B cell (primary cell): ENCODE results near the gene SLC25A21. TPM values are rescaled to one million over a fixed set of nuclear protein-coding genes. Genes with fewer than 3 reads are reported as not detected.

Experiments used
- ATAC-seq: fragments of 200-7000 bp; cut with Tn5 transposase; one replicate; pipeline ENCODE4 v1.10.0; 2021; ENCODE audit warnings: low read depth, mild to moderate bottlenecking, moderate number of reproducible peaks, moderate library complexity
- CTCF ChIA-PET: fragments of 350-600 bp; sonication (Branson Sonifier 250); formaldehyde crosslinking; loops from one replicate; lab custom pipeline; 2021; ENCODE audit warnings: antibody characterized with exemption, inconsistent platforms; lab: Charles Lee
- POLR2A ChIA-PET: fragments of 350-600 bp; sonication (Branson Sonifier 250); formaldehyde crosslinking; loops from one replicate; lab custom pipeline; 2021; ENCODE audit warnings: antibody characterized with exemption; lab: Charles Lee
- DNase-seq: peaks from one replicate; pipeline ENCODE4 v3.0.0; 2013
- H2AFZ ChIP-seq: 2 replicates; pipeline ENCODE4 v1.6.1; 2012; ENCODE audit warnings: mild to moderate bottlenecking, low read depth, low read length; ENCODE audit not compliant: insufficient read depth, poor library complexity, severe bottlenecking
- H3K27ac ChIP-seq, 2 donors: 1 replicate in 1 of 2; 2 replicates in 1 of 2; pipeline ENCODE4 v1.5.1; 2012 to 2013; ENCODE audit warnings: low read length in 2 of 2, mild to moderate bottlenecking in 2 of 2, moderate library complexity in 1 of 2
- H3K27me3 ChIP-seq, 4 experiments: fragments of 200-600 bp in 1 of 4; sonication (generic) in 1 of 4; replicated peaks in 1 of 4; 1 replicate in 2 of 4; 2 replicates in 2 of 4; pipeline versions ENCODE4 v1.6.1 to v1.7.0; 2013 to 2016; ENCODE audit warnings: low read length in 3 of 4, mild to moderate bottlenecking in 2 of 4, mixed read lengths in 1 of 4, moderate library complexity in 1 of 4; ENCODE audit not compliant: insufficient read depth in 4 of 4, control insufficient read depth in 3 of 4; ENCODE audit errors: control extremely low read depth in 1 of 4
- H3K36me3 ChIP-seq, 2 experiments: replicated peaks in 1 of 2; 1 replicate in 1 of 2; 2 replicates in 1 of 2; pipeline versions ENCODE4 v1.6.1 to v1.7.1; 2013; ENCODE audit warnings: low read length in 1 of 2; ENCODE audit not compliant: insufficient read depth in 2 of 2, control insufficient read depth in 1 of 2; ENCODE audit errors: control extremely low read depth in 1 of 2, extremely low read depth in 1 of 2
- H3K4me1 ChIP-seq, 2 donors: fragments of 200-600 bp in 1 of 2; sonication (generic) in 1 of 2; 1 replicate in 1 of 2; 2 replicates in 1 of 2; pipeline versions ENCODE4 v1.5.1 to v1.6.1; 2013 to 2017; ENCODE audit warnings: low read length in 2 of 2; ENCODE audit not compliant: control insufficient read depth in 2 of 2, insufficient read depth in 2 of 2
- H3K4me2 ChIP-seq: replicated peaks from 2 replicates; pipeline ENCODE3; 2012; ENCODE audit warnings: mild to moderate bottlenecking, low read depth, low read length; ENCODE audit not compliant: poor library complexity, severe bottlenecking
- H3K4me3 ChIP-seq, 5 experiments: fragments of 200-600 bp in 1 of 5; sonication (generic) in 1 of 5; 1 replicate in 3 of 5; 2 replicates in 2 of 5; pipeline versions ENCODE4 v1.5.1 to v1.7.0; 2011 to 2016; ENCODE audit warnings: low read length in 4 of 5, mild to moderate bottlenecking in 4 of 5, low read depth in 2 of 5, control low read depth in 1 of 5, moderate library complexity in 1 of 5; ENCODE audit not compliant: insufficient read depth in 1 of 5; ENCODE audit errors: control extremely low read depth in 1 of 5, extremely low read depth in 1 of 5
- H3K79me2 ChIP-seq: fragments of 200-600 bp; sonication (generic); one replicate; pipeline ENCODE4 v1.6.0; 2016; ENCODE audit warnings: low read length; ENCODE audit not compliant: control insufficient read depth, insufficient read depth
- H3K9ac ChIP-seq: fragments of 200-600 bp; sonication (generic); 2 replicates; pipeline ENCODE4 v1.6.1; 2017; ENCODE audit warnings: mild to moderate bottlenecking, low read length, moderate library complexity
- H3K9me3 ChIP-seq, 3 donors: one replicate each; pipeline versions ENCODE4 v1.6.1 to v1.7.1; 2013; ENCODE audit warnings: low read length in 2 of 3; ENCODE audit not compliant: control insufficient read depth in 2 of 3, insufficient read depth in 1 of 3; ENCODE audit errors: control extremely low read depth in 1 of 3
- H4K20me1 ChIP-seq: 2 replicates; pipeline ENCODE4 v1.6.0; 2012; ENCODE audit warnings: mild to moderate bottlenecking, low read length; ENCODE audit not compliant: insufficient read depth, control insufficient read depth, poor library complexity, severe bottlenecking
- H3K27ac Mint-ChIP-seq: one replicate; pipeline ENCODE4 v1.8.0; 2021; ENCODE audit warnings: mixed read lengths
- H3K27me3 Mint-ChIP-seq: one replicate; pipeline ENCODE4 v1.8.0; 2021; ENCODE audit warnings: mixed read lengths
- H3K4me1 Mint-ChIP-seq: one replicate; pipeline ENCODE4 v1.8.0; 2021; ENCODE audit warnings: mixed read lengths
- H3K4me3 Mint-ChIP-seq: one replicate; pipeline ENCODE4 v1.8.0; 2021; ENCODE audit warnings: mixed read lengths
- H3K9me3 Mint-ChIP-seq: one replicate; pipeline ENCODE4 v1.8.0; 2022; ENCODE audit warnings: mixed read lengths; ENCODE audit not compliant: insufficient read depth
- EZH2 ChIP-seq: IDR thresholded peaks from 2 replicates; pipeline ENCODE4 v1.6.1; 2012; ENCODE audit warnings: borderline replicate concordance, low read depth, mild to moderate bottlenecking, moderate library complexity, low read length; ENCODE audit not compliant: insufficient read depth, poor library complexity, severe bottlenecking
- WGBS: methylation state at CpG from one replicate; pipeline ENCODE4 v1.1.5; 2013; ENCODE audit warnings: missing lambda C conversion rate; ENCODE audit not compliant: insufficient coverage; 5-methylcytosine and 5-hydroxymethylcytosine counted together
- intact Hi-C: fragments of 100-400 bp; cut with micrococcal nuclease; formaldehyde crosslinking; loops from one replicate; pipeline ENCODE4 v1.10.0; 2022
- polyA plus RNA-seq: library from polyadenylated mRNA; depleted of rRNA; stranded (reverse); fragments of >200 nt; gene quantifications from 2 replicates; pipeline ENCODE4 v1.2.3, GENCODE V29; 2012
- total RNA-seq, 2 donors: library from RNA; stranded (reverse); fragments of 120-200 nt in 1 of 2; gene quantifications; 1 replicate in 1 of 2; 2 replicates in 1 of 2; pipeline versions ENCODE4 v1.2.3 to v1.2.4, GENCODE V29; 2013 to 2022
- TF ChIP-seq, protein P1 (sequence below): fragments of 200-600 bp; IDR thresholded peaks from one replicate; pipeline ENCODE4 v1.8.0; 2022; ENCODE audit warnings: antibody characterized with exemption, mild to moderate bottlenecking

Gene SLC25A21
- total and polyA plus RNA-seq, 2 donors (not counting 1 experiment from before 2014, with no cell fraction given): not detected

DNA sequence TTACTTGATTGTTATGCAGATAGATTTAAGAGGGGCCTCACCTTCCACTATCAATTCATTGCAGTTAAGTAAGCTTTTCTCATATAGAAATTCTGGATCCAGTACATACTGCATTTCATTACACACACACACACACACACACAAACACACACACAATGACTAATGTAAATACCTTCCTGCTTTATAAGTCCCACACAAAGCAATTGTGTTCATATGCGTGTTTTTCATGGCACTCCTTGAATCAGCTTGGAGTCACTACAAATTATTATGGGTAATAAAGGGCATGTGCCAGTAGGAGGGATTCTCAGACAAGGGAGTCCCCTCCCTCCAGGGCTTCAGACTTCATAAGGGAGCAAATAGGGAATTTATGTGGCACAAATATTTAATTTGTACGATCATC, 29.9 kb upstream of the SLC25A21 start:
- Histone ChIP-seq H3K4me1 (peaks cover 0 to 3% of the 10 kb centered on the region in 2 donors), H3K9ac (no peak overlapping the region), H3K27ac (no peak overlapping the region), H2AFZ (no peak overlapping the region), H3K4me2 (no peak overlapping the region), H4K20me1 (no peaks in the 10 kb centered on the region), H3K27me3 (peaks cover 0 to 8% (median 0%) of the 10 kb centered on the region in 4 experiments), H3K4me3 (no peak overlapping the region), H3K9me3 (peaks cover 0 to 19% (median 11%) of the 10 kb centered on the region in 3 donors), H3K36me3 (no peaks in the 10 kb centered on the region), H3K79me2 (no peaks in the 10 kb centered on the region)
- Mint-ChIP-seq H3K9me3 (peaks cover 4% of the 10 kb centered on the region), H3K4me1 (peaks cover 10% of the 10 kb centered on the region), H3K27ac (no peak overlapping the region), H3K27me3 (peaks cover 12% of the 10 kb centered on the region), H3K4me3 (no peak overlapping the region)
- DNase-seq (no peak), ATAC-seq (no peak)
- ChIA-PET CTCF (no interaction called here), POLR2A (no interaction called here)
- intact Hi-C loops: no loop called here
- no CpG with 5 or more reads among the region's 2 CpGs for WGBS
- TF ChIP-seq EZH2: no peak

DNA sequence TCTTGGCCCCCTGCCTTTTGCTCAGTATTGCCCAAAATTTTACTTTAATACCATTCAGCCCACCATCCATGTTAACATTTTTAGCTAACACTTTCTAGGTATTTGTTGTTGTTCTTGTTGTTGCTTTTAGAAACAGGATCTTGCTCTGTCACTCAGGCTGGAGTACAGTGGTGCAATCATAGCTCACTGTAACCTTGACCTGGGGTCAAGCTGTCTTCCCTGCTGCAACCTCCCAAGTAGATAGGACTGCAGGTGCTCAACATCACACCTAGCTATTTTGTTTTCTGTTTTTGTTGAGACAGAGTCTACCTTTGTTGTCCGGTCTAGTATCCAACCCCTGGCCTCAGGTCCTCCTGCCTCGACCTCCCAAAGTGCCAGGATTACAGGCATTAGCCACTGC, 29.3 kb upstream of the SLC25A21 start:
- POLR2A ChIA-PET: no interaction called here
- intact Hi-C loops: no loop called here
- no CpG with 5 or more reads among the region's 2 CpGs for WGBS
- H3K79me2 ChIP-seq: no peaks in the 10 kb centered on the region
- Mint-ChIP-seq H3K27me3 (peaks cover 14% of the 10 kb centered on the region), H3K4me3 (no peak overlapping the region), H3K4me1 (peaks cover 13% of the 10 kb centered on the region), H3K27ac (no peak overlapping the region), H3K9me3 (peaks cover 4% of the 10 kb centered on the region)
- H4K20me1 ChIP-seq: no peaks in the 10 kb centered on the region
- CTCF ChIA-PET: no interaction called here
- ATAC-seq: no peak
- peaks cover 0 to 3% of the 10 kb centered on the region in 2 donors for H3K4me1 ChIP-seq
- no peak for DNase-seq
- H3K4me2 ChIP-seq: no peak overlapping the region
- no peak overlapping the region for H3K27ac ChIP-seq
- no peak overlapping the region for H3K4me3 ChIP-seq
- H3K27me3 ChIP-seq: peaks cover 0 to 8% (median 0%) of the 10 kb centered on the region in 4 experiments
- peaks cover 0 to 19% (median 11%) of the 10 kb centered on the region in 3 donors for H3K9me3 ChIP-seq
- no peaks in the 10 kb centered on the region for H3K36me3 ChIP-seq
- no peak overlapping the region for H3K9ac ChIP-seq
- TF ChIP-seq, protein P1, sequence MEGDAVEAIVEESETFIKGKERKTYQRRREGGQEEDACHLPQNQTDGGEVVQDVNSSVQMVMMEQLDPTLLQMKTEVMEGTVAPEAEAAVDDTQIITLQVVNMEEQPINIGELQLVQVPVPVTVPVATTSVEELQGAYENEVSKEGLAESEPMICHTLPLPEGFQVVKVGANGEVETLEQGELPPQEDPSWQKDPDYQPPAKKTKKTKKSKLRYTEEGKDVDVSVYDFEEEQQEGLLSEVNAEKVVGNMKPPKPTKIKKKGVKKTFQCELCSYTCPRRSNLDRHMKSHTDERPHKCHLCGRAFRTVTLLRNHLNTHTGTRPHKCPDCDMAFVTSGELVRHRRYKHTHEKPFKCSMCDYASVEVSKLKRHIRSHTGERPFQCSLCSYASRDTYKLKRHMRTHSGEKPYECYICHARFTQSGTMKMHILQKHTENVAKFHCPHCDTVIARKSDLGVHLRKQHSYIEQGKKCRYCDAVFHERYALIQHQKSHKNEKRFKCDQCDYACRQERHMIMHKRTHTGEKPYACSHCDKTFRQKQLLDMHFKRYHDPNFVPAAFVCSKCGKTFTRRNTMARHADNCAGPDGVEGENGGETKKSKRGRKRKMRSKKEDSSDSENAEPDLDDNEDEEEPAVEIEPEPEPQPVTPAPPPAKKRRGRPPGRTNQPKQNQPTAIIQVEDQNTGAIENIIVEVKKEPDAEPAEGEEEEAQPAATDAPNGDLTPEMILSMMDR: no peak
- no peak overlapping the region for H2AFZ ChIP-seq
